Stromal cell of bone marrow (primary cell): Measurements from ENCODE around the gene HTR2A.
A peak's percentile ranks its signal among the peaks of the same experiment; 100 is the strongest.
"Not testable (repeated sequence)": the region's sequence is repeated elsewhere in the genome, so short reads cannot be mapped to it uniquely, and the experiment has no call there.

ENCODE experiments used
- DNase-seq: peaks from one replicate; pipeline ENCODE4 v3.0.0-alpha.2; 2012; ENCODE audit warnings: low read depth

Gene HTR2A

GRCh38 chr13:46804921-46805320 is 91.9 kb downstream of the HTR2A start:
- not testable (repeated sequence) for DNase-seq

- peak; percentile 77 for DNase-seq
Measured at GRCh38 chr13:46804391-46804815, 92.5 kb downstream of the HTR2A start.

GRCh38 chr13:46803586-46803985 is 93.3 kb downstream of the HTR2A start:
- DNase-seq: no peak

GRCh38 chr13:46801858-46802257 is 95.0 kb downstream of the HTR2A start:
- DNase-seq: no peak

- DNase-seq: no peak
Measured at GRCh38 chr13:46799139-46799538, 97.7 kb downstream of the HTR2A start.

- peak; percentile 24 for DNase-seq
Measured at GRCh38 chr13:46797501-46798237, 99.2 kb downstream of the HTR2A start.

- peak; percentile 86 for DNase-seq
Measured at GRCh38 chr13:46796515-46797474, 100.1 kb downstream of the HTR2A start, which contains the start of gene ESD. Gene ESD (minus strand): TSS chr13:46797161. CDS start chr13:46791413, 5,748 bp downstream.

- no peak for DNase-seq
Measured at GRCh38 chr13:46796129-46796514, 100.7 kb downstream of the HTR2A start.

GRCh38 chr13:46795321-46795720 is 101.5 kb downstream of the HTR2A start:
- DNase-seq: no peak

- no peak for DNase-seq
Measured at GRCh38 chr13:46783504-46783903, 113.3 kb downstream of the HTR2A start.

- no peak for DNase-seq
Measured at GRCh38 chr13:46782691-46783090, 114.2 kb downstream of the HTR2A start.

- DNase-seq: no peak
Measured at GRCh38 chr13:46782066-46782465, 114.8 kb downstream of the HTR2A start.
